Stimulated activated CD8-positive, alpha-beta memory T cell treated with anti-CD3 and anti-CD28 coated beads, Interleukin-15, amount 100 ng/mL, for 24 hours (primary cell): Measurements from ENCODE around the gene VWA3B.
"Not testable (repeated sequence)": the region's sequence is repeated elsewhere in the genome, so short reads cannot be mapped to it uniquely, and the experiment has no call there.

ENCODE experiments used
- DNase-seq: peaks from one replicate; pipeline ENCODE4 v3.0.0-alpha.2; 2020; ENCODE audit warnings: low read depth

Gene VWA3B

GRCh38 chr2:98085649-98086048 lies 1.3 kb upstream of the VWA3B start:
- DNase-seq: no peak

- no peak for DNase-seq
Measured at GRCh38 chr2:98087447-98088020, 567 bp downstream of the VWA3B start.

- DNase-seq: no peak
Measured at GRCh38 chr2:98088261-98088660, 1.3 kb downstream of the VWA3B start.

- no peak for DNase-seq
Measured at GRCh38 chr2:98089941-98090340, 3.0 kb downstream of the VWA3B start.

- no peak for DNase-seq
Measured at GRCh38 chr2:98090951-98091350, 4.0 kb downstream of the VWA3B start.

- DNase-seq: no peak
Measured at GRCh38 chr2:98091738-98092137, 4.8 kb downstream of the VWA3B start.

GRCh38 chr2:98093146-98093545 lies 6.2 kb downstream of the VWA3B start:
- no peak for DNase-seq

GRCh38 chr2:98093611-98094010 lies 6.6 kb downstream of the VWA3B start:
- DNase-seq: no peak

- DNase-seq: no peak
Measured at GRCh38 chr2:98099939-98100743, 13.2 kb downstream of the VWA3B start.

- not testable (repeated sequence) for DNase-seq
Measured at GRCh38 chr2:98102315-98102714, 15.3 kb downstream of the VWA3B start.

GRCh38 chr2:98102878-98103277 lies 15.9 kb downstream of the VWA3B start:
- no peak for DNase-seq

- DNase-seq: no peak
Measured at GRCh38 chr2:98108110-98108509, 21.1 kb downstream of the VWA3B start.

- DNase-seq: no peak
Measured at GRCh38 chr2:98110741-98111140, 23.8 kb downstream of the VWA3B start.

- no peak for DNase-seq
Measured at GRCh38 chr2:98114643-98115330, 27.8 kb downstream of the VWA3B start.

- no peak for DNase-seq
Measured at GRCh38 chr2:98118161-98118560, 31.2 kb downstream of the VWA3B start.

GRCh38 chr2:98118852-98119251 lies 31.9 kb downstream of the VWA3B start:
- no peak for DNase-seq

GRCh38 chr2:98121149-98121548 lies 34.2 kb downstream of the VWA3B start:
- no peak for DNase-seq

- no peak for DNase-seq
Measured at GRCh38 chr2:98122524-98122923, 35.6 kb downstream of the VWA3B start.

- DNase-seq: no peak
Measured at GRCh38 chr2:98123286-98123685, 36.3 kb downstream of the VWA3B start.

GRCh38 chr2:98126061-98126460 lies 39.1 kb downstream of the VWA3B start:
- no peak for DNase-seq

GRCh38 chr2:98127229-98127989 lies 40.4 kb downstream of the VWA3B start:
- DNase-seq: no peak

GRCh38 chr2:98128556-98129109 lies 41.7 kb downstream of the VWA3B start:
- DNase-seq: no peak
